HepG2 (cell line): ENCODE data around the gene HPD. TPM values are rescaled to one million over a fixed set of nuclear protein-coding genes. Genes with fewer than 3 reads are reported as not detected.

Source experiments
- AHDC1 ChIP-seq: sonication (generic); formaldehyde crosslinking; IDR thresholded peaks from 2 replicates; pipeline ENCODE4 v1.5.1; 2020; ENCODE audit warnings: mild to moderate bottlenecking, missing genetic modification reagents, borderline replicate concordance
- ATF7-NPFF ChIP-seq: sonication (generic); formaldehyde crosslinking; IDR thresholded peaks from 2 replicates; pipeline ENCODE4 v1.8.1; 2023; ENCODE audit warnings: mild to moderate bottlenecking, low read depth, missing genetic modification reagents, moderate library complexity
- KAT7 ChIP-seq: IDR thresholded peaks from 2 replicates; pipeline ENCODE4 v1.6.1; 2018; ENCODE audit warnings: borderline replicate concordance, missing compliant biosample characterization
- PRDM4 ChIP-seq: sonication (generic); formaldehyde crosslinking; IDR thresholded peaks from 2 replicates; pipeline ENCODE4 v1.9.0; 2021; ENCODE audit warnings: missing genetic modification reagents, borderline replicate concordance
- RAD51 ChIP-seq: fragments of 450-650 bp; IDR thresholded peaks from 2 replicates; pipeline ENCODE4 v1.6.1; 2016; ENCODE audit warnings: borderline replicate concordance
- RXRA ChIP-seq: sonication (generic); formaldehyde crosslinking; IDR thresholded peaks from 2 replicates; pipeline ENCODE4 v1.5.1; 2020; ENCODE audit warnings: missing genetic modification reagents
- SP1 ChIP-seq, 2 experiments: fragments of 450-650 bp in 1 of 2; sonication (generic) in 1 of 2; formaldehyde crosslinking in 1 of 2; IDR thresholded peaks; 2 replicates each; pipeline versions ENCODE4 v1.4.0 to v1.6.1; 2016 to 2020; ENCODE audit warnings: missing genetic modification reagents in 1 of 2
- ZNF142 ChIP-seq: sonication (generic); formaldehyde crosslinking; IDR thresholded peaks from 2 replicates; pipeline ENCODE4 v1.4.0; 2020; ENCODE audit warnings: missing genetic modification reagents
- ZNF3 ChIP-seq: IDR thresholded peaks from 2 replicates; pipeline ENCODE4 v1.7.0; 2017; ENCODE audit warnings: inconsistent platforms
- ZNF333 ChIP-seq: sonication (generic); formaldehyde crosslinking; IDR thresholded peaks from 2 replicates; pipeline ENCODE4 v1.4.0; 2020; ENCODE audit warnings: mild to moderate bottlenecking, missing genetic modification reagents, borderline replicate concordance
- ZNF414 ChIP-seq: sonication (generic); formaldehyde crosslinking; IDR thresholded peaks from 2 replicates; pipeline ENCODE4 v1.5.0; 2020; ENCODE audit warnings: missing genetic modification reagents
- ZNF678 ChIP-seq: sonication (generic); formaldehyde crosslinking; IDR thresholded peaks from 2 replicates; pipeline ENCODE4 v1.4.0; 2020; ENCODE audit warnings: mild to moderate bottlenecking, missing genetic modification reagents
- ZNF83 ChIP-seq: sonication (generic); formaldehyde crosslinking; IDR thresholded peaks from 2 replicates; pipeline ENCODE4 v1.4.0; 2020; ENCODE audit warnings: missing genetic modification reagents, mild to moderate bottlenecking, borderline replicate concordance
- polyA plus RNA-seq, 8 experiments: library from polyadenylated mRNA; depleted of rRNA in 3 of 8; stranded (reverse) in 7 of 8; unstranded in 1 of 8; fragments of >200 nt; fragmentation: Illumina TruSeq in 4 of 8; extraction: Trizol in 4 of 8; gene quantifications; 2 replicates each; pipeline versions ENCODE4 v1.2.1 to v1.2.3, GENCODE V29; 2011 to 2016; ENCODE audit warnings: low read depth in 4 of 8, missing spikeins in 1 of 8, mixed read lengths in 1 of 8; ENCODE audit not compliant: insufficient read depth in 1 of 8
- total RNA-seq, 5 experiments: library from RNA; depleted of rRNA; stranded (reverse); fragments of >200 nt; fragmentation: Illumina TruSeq; extraction: Trizol; gene quantifications; 2 replicates each; pipeline ENCODE4 v1.2.3, GENCODE V29; 2016; ENCODE audit warnings: low read depth in 1 of 5

The HPD gene
- total and polyA plus RNA-seq, 2 of the 13 experiments (the other 11 are each of a cell fraction or from before 2014, with no cell fraction given), result 120 to 195 TPM

- no peak for TF ChIP-seq PRDM4
- no peak for TF ChIP-seq ZNF333
- TF ChIP-seq RAD51, result no peak
- no peak for TF ChIP-seq AHDC1 (CRISPR knock-in tag)
- peak; percentile 78 for TF ChIP-seq RXRA (CRISPR knock-in tag)
- no peak for TF ChIP-seq ZNF678
- 0 out of 2 replicates have a peak, but pooled peaks have one; percentile 25 for TF ChIP-seq ZNF83 (CRISPR knock-in tag)
- TF ChIP-seq ZNF414 (CRISPR knock-in tag), result peak; percentile 27
- TF ChIP-seq SP1 (IDR thresholded peaks at IDR 0.05), result no peak
- TF ChIP-seq SP1 (CRISPR knock-in tag; IDR thresholded peaks at IDR 0.05), result peak; percentile 54
- no peak for TF ChIP-seq ZNF3
- TF ChIP-seq ZNF142 (CRISPR knock-in tag), result peak; percentile 94
- no peak; the same call in 1 of the 2 replicates for TF ChIP-seq ATF7-NPFF
- no peak; the same call in none of the 2 replicates for TF ChIP-seq KAT7 (CRISPR knock-in tag)
Measured at GRCh38 chr12:121793838-121794533, 64.7 kb downstream of the HPD start (continued).
